ENCODE measurements around the gene DHRS7C.

The DHRS7C gene

GRCh38 chr17:9790889-9791876, at the start of gene DHRS7C:
Gene DHRS7C, minus strand, starts transcription at chr17:9791592. Its CDS starts 308 bp downstream, at chr17:9791284.
- no peak for DNase-seq (ENCODE audit: low read depth)
- no peak within 1 kb of the TSS for H3K4me3 ChIP-seq (ENCODE audit: low read depth, low read length)

GRCh38 chr17:9839433-9839832, 48.0 kb upstream of the DHRS7C start:
- no peak for DNase-seq (ENCODE audit: low read depth)

GRCh38 chr17:9837551-9838471, 46.4 kb upstream of the DHRS7C start:
- H3K4me3 ChIP-seq (ENCODE audit: low read depth, low read length): no peak overlapping the region
- DNase-seq (ENCODE audit: low read depth): peak; percentile 22

More at GRCh38 chr17:9839433-9839832, 48.0 kb upstream of the DHRS7C start:
- H3K4me3 ChIP-seq (ENCODE audit: low read depth, low read length): no peak overlapping the region

DNA sequence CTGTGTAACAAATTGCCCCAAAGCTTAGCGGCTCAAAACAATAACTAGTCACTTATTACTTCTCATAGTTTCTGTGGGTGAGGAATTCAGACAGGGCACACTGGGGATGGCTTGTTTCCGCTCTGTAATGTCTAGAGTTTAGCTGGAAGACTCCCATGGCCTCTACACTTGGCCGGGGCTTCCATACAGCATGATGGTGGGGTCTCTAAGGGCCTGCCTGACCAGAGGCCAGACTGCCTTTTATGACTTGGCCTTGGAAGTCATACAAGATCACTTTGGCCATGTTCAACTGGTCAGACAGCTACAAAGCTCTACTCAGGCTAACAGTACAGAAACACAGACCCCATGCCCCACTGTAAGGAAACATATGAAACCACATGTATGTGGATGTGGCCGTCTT, 42.5 kb upstream of the DHRS7C start:
- DNase-seq (ENCODE audit: low read depth): no peak
- H3K4me3 ChIP-seq (ENCODE audit: low read depth, low read length): no peak overlapping the region

DNA sequence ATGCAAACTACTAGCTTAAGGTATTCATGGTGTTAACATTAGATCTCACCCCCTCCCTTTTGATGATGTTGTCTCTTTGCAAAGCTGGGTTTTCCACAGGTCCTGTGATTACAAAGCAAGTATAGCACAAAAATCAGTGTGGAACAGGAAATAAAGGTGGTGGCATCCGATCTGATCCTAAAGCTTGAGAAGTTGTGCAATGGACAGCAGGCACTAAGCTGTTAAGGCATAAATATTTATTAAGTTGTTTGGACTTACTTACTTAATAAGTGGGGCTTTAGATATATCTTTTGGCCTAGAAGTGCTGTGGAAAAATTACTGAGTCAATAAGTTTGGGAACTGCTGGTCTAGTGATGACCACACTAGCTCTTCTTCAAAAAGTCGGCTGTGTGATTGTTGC, 39.3 kb upstream of the DHRS7C start:
- no peak overlapping the region for H3K4me3 ChIP-seq (ENCODE audit: low read depth, low read length)
- no peak for DNase-seq (ENCODE audit: low read depth)

DNA sequence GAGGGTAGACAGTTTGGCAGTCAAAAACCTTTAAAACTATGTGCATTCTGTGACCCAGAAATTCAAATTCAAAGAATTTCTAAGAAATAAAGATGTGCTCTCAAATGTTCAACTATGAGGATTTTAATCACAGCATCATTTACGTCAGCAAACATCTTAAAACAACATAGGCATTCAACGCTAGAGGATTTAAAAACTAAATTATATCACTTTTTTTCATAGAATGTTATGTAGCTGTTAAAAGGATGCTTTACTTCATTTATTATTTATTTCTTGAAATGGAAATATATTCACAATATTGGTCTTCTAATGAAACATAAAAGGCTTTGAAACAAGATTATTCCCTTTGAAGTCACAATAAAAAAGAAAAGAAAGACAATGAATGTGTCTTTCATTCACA, 38.0 kb upstream of the DHRS7C start:
- no peak overlapping the region for H3K4me3 ChIP-seq (ENCODE audit: low read depth, low read length)
- DNase-seq (ENCODE audit: low read depth): no peak

GRCh38 chr17:9828296-9829295, 37.2 kb upstream of the DHRS7C start:
- H3K4me3 ChIP-seq (ENCODE audit: low read depth, low read length): no peak overlapping the region

GRCh38 chr17:9825641-9826150, 34.3 kb upstream of the DHRS7C start, which contains the start of gene GLP2R:
Gene GLP2R, plus strand, starts transcription at chr17:9825924. Its CDS starts 140 bp downstream, at chr17:9826064.
- no peak within 1 kb of the TSS for H3K4me3 ChIP-seq (ENCODE audit: low read depth, low read length)
- no peak for DNase-seq (ENCODE audit: low read depth)

More at GRCh38 chr17:9828296-9829295, 37.2 kb upstream of the DHRS7C start:
- DNase-seq (ENCODE audit: low read depth): no peak

- no peak overlapping the region for H3K4me3 ChIP-seq (ENCODE audit: low read depth, low read length)
- DNase-seq (ENCODE audit: low read depth): no peak
Observed at GRCh38 chr17:9824797-9825338, 33.5 kb upstream of the DHRS7C start.

GRCh38 chr17:9824094-9824493, 32.7 kb upstream of the DHRS7C start:
- DNase-seq (ENCODE audit: low read depth): no peak
- H3K4me3 ChIP-seq (ENCODE audit: low read depth, low read length): no peak overlapping the region

GRCh38 chr17:9821921-9822320, 30.5 kb upstream of the DHRS7C start, which contains the start of gene GSG1L2:
Gene GSG1L2, minus strand, starts transcription at chr17:9822079. Its CDS starts 8 bp downstream, at chr17:9822071.
- no peak within 1 kb of the TSS for H3K4me3 ChIP-seq (ENCODE audit: low read depth, low read length)
- no peak for DNase-seq (ENCODE audit: low read depth)

- DNase-seq (ENCODE audit: low read depth): no peak
Observed at GRCh38 chr17:9820448-9820847, 29.1 kb upstream of the DHRS7C start.

GRCh38 chr17:9818760-9819159, 27.4 kb upstream of the DHRS7C start:
- no peak for DNase-seq (ENCODE audit: low read depth)
- H3K4me3 ChIP-seq (ENCODE audit: low read depth, low read length): no peak overlapping the region

More at GRCh38 chr17:9820448-9820847, 29.1 kb upstream of the DHRS7C start:
- no peak overlapping the region for H3K4me3 ChIP-seq (ENCODE audit: low read depth, low read length)

DNA sequence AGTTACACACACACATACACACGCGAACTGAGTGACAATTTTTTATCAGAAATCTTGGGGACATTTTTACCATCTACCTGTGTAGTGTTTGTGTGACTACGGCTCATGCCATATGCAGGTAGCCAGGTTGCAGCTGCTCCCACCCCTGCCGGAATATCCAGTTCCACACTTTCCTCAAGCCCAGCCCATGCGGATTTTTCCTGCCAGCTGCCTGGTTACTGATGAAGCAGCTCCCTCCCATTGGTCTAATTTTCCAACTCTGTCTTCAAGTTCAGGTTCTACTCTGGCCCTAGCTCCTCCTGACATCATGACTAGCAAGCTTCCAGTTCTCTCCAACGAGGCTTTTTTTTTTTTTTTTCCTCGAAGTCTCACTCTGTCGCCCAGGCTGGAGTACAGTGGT, 25.7 kb upstream of the DHRS7C start:
- DNase-seq (ENCODE audit: low read depth): no peak
- H3K4me3 ChIP-seq (ENCODE audit: low read depth, low read length): no peak overlapping the region

- DNase-seq (ENCODE audit: low read depth): no peak
- H3K4me3 ChIP-seq (ENCODE audit: low read depth, low read length): no peak overlapping the region
Observed at GRCh38 chr17:9816472-9816871, 25.1 kb upstream of the DHRS7C start.

GRCh38 chr17:9814337-9814945, 23.0 kb upstream of the DHRS7C start:
- DNase-seq (ENCODE audit: low read depth): no peak

GRCh38 chr17:9813166-9813565, 21.8 kb upstream of the DHRS7C start:
- H3K4me3 ChIP-seq (ENCODE audit: low read depth, low read length): no peak overlapping the region
- DNase-seq (ENCODE audit: low read depth): no peak

More at GRCh38 chr17:9814337-9814945, 23.0 kb upstream of the DHRS7C start:
- no peak overlapping the region for H3K4me3 ChIP-seq (ENCODE audit: low read depth, low read length)

- H3K4me3 ChIP-seq (ENCODE audit: low read depth, low read length): no peak overlapping the region
- DNase-seq (ENCODE audit: low read depth): no peak
Observed at GRCh38 chr17:9811537-9811936, 20.1 kb upstream of the DHRS7C start.

All from skeletal muscle cell (primary cell).